GM21717 (cell line): ENCODE results near the gene PTTG1.
A peak's percentile ranks its signal among the peaks of the same experiment; 100 is the strongest.

Experiments used
- ATAC-seq: cut with Tn5 transposase; IDR thresholded peaks from one replicate; pipeline ENCODE4 v1.9.1; 2021; ENCODE audit warnings: mild to moderate bottlenecking, moderate library complexity; ENCODE audit not compliant: unreplicated experiment

Gene PTTG1

DNA sequence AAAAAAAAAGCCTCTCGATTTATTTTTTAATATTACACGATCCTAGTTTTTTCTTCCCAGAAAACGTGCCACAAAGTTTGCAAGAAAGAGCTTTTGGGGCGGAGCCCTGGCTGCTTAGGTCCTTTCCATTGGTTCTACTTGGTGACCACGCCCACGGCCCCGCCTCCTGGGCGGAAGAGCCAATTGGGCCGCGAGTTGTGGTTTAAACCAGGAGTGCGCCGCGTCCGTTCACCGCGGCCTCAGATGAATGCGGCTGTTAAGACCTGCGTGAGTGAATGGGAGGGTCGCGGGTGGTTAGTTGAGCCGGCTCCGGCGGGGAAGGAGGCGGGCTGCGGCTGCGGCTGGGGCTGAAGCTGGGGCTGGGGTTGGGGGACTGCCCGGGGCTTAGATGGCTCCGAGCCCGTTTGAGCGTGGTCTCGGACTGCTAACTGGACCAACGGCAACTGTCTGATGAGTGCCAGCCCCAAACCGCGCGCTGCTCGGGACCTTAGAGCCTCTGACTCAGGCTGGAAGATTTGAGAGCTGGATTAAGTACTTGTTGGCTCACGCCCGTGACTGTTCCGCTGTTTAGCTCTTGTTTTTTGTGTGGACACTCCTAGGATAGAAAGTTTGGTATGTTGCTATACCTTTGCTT, at the start of gene PTTG1:
Gene PTTG1, plus strand, starts transcription at position 231 of the 634 bp plus-strand sequence. CDS start 458 bp downstream, outside the sequence.
- peak; percentile 74 for ATAC-seq

DNA sequence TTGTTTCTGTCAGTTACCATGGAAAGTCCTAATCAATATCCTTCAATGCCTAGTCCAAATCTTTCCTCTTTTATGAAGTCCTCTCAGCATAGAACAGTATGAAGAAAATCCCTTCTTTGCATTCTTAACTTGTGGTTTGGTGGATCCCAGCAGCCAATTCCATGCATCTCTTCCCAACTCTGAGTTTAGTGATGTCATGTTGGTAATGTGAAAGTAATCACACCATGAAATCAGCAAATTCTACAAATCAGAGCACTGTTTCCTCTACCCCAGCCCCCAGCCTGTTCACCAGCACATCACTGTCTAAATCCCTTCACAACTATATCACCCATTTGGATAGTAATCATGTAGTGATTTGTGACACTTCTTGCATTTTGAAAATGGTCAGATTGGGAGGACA, 46.5 kb upstream of the PTTG1 start:
- ATAC-seq: no peak

DNA sequence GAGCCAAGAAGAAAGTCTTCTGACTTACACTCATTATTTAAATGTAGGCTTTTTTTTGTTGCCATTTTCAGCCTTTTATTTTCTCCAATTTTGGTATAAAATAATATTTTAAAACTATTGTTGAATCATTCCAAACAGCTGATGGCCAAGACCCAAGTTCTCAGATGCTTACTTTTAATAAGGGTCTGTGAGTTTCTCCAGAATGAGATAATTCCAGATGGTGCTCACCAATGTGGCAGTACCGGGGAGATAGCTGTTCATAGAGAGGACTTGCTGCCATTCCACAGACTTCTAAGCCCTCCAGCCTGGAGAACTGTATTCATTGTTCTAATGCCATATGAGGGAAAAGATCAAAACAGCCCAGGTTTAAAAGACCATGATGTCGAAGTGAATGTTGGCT, 46.0 kb upstream of the PTTG1 start:
- ATAC-seq: no peak

DNA sequence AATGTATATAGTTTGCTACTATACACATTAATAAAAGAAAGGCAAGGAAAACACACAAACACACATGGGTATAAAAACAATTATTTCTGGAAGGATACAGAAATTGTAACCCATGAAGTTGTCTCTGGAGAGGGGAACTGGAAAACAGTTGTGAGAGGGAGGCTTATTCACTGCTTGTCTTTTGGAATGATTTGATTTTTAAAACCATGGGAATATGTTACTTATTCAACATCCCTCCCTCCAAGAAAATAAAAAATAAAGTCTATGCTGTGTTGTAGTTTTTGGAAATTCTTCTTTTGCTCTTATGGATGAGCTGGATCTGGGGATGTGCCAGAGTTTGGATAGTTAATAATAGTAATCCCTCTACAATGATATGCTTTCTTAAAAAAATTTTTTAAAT, 45.2 kb upstream of the PTTG1 start:
- no peak for ATAC-seq

DNA sequence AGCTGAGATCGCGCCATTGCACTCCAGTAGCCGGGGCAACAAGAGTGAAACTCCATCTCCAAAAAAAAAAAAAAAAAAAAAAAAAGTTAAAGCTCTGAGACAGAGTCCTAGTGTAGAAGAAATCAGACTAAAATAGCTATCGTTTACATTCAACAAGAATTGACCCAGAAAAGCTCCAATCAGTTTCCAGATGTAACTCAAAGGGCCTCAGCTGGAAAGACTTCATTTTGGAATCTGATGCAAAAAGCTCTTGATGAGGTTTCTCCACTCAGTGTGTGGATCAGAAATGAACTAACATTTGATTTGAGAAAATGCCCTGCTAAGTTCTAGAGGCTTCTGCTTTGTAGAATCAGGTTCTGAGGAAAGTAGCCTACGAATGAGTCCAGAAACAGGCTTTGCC, 44.0 kb upstream of the PTTG1 start:
- no peak for ATAC-seq

DNA sequence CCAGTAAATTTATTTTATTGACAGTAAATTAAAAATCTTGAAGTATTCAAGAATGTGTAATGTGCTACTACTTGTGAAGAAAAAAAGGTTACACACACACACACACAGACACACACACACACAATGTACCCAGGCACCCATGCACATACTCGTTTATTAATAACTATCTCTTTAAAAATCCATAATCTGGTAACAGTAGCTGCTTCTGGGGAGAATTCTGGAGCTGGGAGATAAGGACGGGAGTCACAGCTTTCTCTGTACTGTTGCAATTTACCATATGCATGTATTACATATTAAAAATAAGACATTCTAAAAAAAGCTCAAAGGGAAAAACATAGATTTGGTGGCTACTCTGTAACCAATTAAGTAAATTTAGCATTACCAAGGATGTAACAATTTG, 43.3 kb upstream of the PTTG1 start:
- ATAC-seq: no peak

DNA sequence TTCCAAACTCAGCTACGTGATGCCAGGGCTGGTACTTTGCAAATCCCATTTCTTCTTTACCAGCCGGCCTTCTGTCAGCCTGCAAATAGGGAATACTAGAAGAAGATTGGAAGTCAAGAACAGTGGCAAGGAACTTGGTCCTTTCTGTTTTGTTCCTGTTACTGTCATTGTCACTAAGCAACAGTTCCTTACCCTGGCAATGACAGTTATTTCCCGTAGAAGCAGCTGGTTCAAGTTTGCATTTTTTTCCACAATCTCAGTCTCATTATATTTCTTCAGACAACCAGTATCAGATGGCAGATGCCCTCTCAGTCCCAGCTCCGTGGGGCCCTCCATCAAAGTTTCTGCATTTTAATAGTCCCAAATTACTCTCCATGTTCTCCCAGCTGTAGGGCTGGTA, 42.1 kb upstream of the PTTG1 start:
- no peak for ATAC-seq

DNA sequence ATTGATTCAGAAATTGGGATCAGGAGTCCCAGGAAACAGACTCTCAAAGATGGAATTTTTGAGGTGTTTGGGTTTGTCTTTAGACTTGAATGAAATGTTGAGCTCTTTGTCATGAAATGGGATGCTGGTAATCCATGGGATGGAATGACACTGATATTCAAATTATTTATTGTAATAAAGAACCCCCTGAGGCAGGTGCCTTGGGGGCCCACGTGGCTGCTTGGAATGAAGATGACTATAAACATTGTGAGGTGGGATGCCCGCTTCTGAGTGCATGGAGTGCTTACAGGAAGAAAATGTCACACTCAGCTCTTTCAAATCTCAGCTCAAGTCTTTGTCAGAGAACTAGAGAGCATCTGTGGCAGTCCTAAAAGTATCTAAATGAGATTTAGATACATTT, 41.6 kb upstream of the PTTG1 start:
- ATAC-seq: no peak

DNA sequence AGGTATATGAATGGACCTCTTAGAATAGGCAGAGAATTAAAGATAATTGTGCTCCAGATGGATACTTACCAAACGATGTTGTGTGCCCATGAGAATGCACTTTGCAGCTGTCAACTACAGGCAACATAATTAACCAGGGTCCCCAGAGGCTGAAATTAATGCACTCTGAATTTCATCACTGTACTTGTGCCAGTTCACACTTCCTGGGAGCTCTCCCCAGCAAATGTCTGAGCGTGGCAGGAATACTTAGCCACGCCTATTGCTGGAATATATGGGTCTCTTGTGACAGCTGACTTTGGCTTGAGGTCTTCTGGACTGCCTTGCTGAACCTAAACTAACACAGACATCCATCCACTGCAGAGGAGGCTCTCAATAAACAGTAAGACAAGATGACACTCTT, 39.3 kb upstream of the PTTG1 start:
- no peak for ATAC-seq

DNA sequence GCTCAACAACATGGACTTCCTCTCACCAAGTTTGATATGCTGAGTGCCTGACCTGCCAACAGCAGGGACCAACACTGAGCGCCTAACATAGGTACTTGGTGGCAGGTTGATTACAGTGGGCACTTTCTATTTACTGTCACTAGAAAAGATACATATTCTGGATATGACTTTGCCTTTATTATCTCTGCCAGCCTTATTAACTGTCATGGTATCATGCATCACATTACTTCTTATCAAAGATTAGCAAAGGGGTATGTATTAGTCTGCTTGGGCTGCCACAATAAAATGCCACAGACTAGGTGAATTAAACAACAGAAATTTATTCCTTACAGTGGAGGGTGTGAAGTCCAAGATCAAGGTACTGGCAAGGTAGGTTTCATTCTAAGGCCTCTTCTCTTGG, 37.0 kb upstream of the PTTG1 start:
- ATAC-seq: no peak

DNA sequence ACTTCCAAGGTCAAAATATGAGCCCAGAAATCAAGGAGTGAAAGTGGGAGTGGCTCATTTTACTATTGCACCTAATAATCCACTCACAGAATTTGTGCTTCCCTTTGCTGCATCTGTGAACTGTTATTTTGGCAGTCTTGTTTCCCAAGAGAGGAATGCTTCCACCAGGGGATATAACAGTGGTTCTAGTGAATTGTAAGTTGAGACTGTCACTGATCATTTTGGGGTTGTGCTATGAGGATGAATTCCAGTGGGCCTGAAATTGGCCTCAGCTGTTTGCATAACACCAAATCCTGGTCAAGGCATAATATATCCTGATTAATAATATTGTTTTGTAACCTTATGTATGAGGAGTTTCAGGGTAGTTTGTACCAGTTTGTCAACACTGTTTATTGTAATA, 36.2 kb upstream of the PTTG1 start:
- no peak for ATAC-seq

DNA sequence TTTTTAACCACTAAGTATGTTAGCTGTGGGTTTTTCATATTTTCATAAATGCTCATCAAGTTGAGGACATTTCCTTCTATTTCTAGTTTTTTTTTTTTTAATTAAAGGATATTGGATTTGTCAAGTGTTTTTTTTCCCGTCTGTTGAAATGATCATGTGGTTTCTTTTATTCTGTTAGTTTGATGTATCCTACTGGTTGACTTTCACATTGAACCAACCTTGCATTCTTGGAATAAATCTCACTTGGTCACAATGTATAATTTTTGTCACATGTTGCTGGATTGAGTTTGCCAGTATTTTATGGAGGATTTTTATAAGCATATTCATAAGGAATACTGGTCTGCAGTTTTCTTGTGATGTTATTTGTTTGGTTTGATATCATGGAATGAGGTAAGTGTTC, 34.2 kb upstream of the PTTG1 start:
- ATAC-seq: no peak

DNA sequence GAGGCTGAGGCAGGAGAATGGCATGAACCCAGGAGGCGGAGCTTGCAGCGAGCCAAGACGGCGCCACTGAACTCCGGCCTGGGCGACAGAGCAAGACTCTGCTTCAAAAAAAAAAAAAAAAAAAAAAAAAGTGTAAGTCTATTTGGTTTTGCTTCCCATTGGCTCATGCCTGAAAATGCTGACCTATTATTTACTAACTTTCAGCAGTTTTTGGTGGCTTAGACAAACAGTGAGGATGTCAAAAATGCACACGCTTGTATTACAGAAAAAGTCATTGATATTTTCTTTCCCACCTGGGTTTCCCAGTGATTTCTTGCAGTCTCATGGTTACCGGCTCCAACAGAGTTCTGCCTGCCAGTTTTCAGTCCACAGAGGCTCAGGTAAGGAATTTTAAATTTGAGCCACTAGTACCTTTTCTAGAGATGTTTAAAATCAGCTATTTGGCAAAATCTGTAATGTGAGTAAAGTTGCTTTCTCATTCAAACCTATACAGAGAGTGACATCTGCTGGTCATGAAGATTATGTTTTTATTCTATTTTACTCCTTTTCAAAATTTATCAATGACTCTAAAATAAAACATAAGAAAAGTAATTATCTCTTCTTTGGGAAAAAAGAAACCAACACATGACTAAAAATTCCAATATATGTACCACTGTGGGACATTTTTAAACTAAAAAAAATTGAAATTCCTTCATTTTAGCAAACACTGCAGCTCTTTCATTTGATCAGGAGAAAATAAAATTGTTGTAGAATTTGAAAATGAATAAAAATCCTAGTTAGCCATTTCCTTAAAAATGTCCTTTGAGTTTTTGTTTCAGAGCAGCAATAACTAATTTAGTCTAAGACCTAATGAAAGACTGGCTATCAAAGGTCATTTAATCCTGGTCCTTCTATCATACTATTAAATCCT, 30.6 kb upstream of the PTTG1 start:
- no peak for ATAC-seq

DNA sequence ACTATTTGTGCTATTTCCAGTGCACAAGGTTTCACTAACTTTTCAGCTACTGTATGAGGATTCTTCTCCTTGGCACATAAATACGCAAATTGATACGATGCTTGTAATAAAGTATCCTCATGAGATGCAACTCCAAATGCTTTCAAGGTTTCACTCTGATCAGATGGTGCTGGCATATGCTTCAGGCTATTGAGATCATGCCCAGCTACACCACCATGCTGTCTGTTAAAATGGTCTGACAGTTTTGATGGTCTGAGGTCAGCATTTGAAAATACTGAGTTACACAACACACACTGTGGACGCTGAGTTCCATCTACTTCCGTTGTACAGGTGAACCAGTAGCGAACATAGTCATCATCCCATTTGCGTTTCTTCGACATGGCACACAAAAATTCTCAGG, 26.5 kb upstream of the PTTG1 start:
- ATAC-seq: no peak

DNA sequence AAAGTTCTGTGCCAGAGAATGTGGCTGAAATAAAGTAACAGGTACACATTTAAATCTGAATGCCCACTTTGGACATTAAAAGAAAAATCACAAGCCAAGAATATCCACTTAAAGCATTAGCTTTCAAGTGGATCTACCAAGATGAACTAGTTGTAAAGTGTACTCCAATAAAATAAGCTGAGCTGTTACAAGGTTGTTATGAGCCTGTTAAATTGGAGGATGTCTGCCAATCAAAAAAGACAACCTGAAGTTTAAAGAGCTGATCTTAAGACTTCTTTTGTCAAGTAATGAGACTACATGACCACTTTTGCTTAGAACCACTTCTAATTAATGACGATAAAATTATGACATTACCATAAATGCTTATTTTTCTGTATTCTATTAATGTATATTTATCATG, 24.2 kb upstream of the PTTG1 start:
- ATAC-seq: no peak

DNA sequence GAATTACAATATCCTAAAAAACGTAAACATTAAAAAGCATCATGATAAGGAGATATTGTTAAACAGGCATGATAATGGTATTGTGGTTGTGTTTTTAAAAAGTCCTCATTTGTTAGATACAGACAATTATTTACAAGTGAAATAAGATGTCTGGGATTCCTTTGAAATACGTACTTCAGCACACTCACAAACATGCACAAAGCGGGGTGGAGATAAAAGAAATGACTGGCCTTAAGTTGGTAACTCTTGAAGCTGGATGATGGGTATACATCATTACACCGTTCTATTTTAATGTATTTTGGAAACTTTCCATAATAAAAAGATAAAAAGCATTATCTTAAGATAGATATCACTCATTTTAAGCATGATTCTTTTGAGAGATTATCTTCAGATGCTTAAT, 22.8 kb upstream of the PTTG1 start:
- ATAC-seq: no peak

DNA sequence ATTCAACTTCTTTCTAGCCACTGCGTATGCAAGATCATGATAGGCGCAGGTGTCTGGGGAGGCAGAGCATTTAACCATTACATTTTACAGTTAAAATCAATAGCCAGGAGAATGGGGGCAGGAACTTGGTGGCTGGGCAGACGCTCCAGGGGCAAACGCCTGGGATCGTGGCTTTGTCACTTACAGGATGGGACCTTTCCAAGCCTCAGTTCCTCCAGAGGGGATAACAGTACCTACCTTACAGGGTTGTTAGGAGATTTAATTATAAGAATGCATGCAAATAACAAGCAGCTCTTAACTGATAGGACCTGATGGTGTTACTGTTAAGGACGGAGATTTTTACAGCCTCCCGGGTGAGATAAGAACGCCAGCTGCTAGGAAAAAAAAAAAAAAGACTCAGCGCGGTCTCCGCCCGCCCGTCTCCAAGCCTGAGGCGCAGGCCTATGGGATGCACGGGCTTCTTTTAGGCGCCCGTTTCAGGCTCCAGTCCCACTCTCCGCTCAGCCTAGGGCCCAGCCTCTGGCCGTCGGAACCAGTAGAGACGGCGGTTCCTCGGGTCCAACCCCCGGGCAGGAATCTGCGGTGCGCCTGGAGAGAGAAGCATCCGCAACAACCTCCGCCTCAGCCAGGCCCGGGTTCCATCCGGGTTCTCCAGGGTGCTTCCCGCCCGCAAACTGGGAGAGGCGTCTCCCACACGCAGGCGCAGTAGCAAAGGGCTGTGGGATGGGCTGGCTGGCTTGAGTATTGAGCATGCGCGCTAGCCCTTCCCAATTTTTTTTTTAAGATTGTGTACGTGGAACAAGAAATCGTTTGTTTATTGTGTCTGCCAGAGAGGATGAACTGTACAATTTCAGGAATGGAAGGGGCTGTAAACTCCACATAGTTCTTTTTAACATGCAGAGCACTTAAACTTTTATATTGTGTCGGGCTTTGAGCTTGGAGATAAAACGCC, 22.0 kb upstream of the PTTG1 start, which contains the start of gene FAM200C:
Gene FAM200C, minus strand, starts transcription at position 653 of the 952 bp plus-strand sequence. CDS start 4,564 bp downstream, outside the sequence.
- ATAC-seq: peak; percentile 90

DNA sequence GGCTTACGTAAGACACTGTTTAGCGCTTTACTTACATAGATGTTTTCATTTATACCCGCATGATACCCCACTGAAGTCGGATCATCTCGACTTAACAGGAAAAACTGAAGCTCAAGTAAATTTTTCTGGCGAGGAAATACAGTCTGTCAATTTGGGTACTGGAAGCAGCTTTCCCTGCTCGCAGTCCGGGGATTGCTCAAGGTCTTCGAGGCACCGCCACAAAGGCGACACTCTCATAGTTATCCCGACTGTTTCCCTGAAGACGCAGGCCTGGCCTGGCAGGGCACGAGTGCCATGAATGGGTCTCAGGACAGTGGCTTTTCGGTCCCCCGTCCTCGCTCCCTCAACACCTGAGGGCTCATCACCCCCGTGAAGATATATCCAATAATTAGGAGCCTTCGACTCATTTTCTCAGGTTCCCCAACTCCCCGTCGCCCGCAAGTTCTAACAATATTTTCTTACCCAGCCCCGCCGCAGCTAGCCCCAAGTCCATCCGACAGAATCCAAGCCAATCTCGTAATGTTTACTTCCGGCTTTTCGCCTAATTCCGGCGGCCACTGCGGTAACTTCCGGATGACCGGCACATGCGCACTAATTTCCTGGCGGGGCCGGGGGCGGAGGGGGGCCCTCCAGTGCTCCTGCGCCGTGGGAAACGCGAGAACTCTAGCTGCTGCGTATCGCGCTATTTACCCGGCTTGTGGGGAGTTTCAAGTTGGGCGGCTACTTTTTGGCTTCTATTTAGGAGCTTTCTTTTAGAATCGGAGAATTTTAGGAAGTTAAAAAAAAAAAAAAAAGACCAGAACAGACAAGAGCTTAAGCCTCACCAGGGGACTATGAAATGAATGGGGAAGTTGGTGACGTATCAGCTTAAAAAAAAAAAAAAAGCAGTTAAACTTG, 2.8 kb upstream of the PTTG1 start, which contains the start of gene SLU7:
Gene SLU7, minus strand, starts transcription at position 521 of the 897 bp plus-strand sequence. CDS start 3,787 bp downstream, outside the sequence.
- peak; percentile 68 for ATAC-seq

DNA sequence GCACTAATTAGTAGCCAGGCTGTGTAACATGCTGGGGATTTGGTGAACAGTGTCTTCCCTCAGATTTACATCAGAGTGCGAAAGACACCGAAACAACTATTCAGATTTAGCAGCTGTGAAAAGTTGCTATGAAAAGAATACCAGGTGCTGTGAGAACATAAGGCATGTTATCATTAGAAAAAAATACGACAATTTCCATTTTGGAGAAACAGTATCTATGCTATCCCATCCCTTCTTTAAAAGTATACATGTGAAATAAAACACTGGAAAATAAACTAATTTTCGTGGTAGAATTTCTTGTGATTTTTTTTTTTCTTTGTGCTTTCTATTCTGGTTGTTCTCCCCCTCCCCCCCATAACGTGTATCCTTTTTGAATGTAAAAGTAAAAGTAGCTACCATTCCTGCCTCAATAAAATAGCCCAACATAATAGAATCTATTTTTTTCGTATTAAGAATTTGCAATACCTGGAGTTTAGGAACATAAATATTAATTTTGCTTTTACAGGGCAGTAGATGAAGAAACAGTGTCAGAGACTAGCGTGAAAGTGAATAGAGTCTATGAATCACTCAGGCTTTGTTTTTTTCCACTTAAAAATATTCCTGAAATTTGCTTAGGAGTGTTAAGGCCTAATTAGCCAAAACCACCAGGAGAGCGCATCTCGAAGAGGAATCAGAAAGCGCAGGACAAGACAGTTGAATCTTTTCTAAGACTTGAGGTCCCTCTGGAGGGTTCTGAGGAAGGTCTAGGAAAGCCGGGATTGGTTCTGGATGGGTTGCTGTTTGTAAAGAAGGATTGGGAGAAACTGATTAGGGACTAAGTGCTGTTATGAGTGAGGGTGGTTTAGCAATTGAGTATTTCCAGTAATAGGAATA, 2.0 kb upstream of the PTTG1 start:
- ATAC-seq: no peak
